ENCODE data around the gene UBE3B.

DNA sequence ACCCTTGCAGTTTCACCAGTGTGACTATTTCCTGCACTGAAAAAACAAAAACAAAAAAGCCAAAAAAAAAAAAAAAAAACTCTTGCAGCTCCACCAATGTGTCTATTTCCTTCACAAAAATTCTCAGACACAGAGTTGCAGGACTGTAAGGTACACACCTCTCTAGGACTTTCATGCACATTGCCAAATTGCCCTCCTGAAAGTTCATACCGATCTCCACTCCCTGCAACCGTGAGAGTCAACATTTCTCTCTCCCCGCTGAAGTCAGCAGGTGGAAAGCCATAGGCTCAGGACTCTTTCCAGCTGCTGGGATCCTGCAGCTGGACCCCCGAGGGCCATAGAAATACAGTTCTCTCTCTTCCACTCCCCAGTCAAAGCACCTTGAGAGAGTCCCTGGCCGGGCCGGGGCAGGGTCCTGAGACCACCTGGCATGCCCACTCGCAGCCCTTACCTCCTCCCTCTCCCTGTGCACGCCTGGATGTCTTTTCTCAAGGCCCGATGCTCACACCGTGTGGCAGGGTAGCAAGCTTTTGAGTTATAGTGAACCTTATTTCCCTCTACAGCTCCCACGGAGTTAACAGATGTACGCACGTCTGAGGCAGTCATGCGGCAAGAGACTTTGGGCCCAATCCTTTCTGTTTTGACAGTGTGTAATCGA lies 72.3 kb downstream of the UBE3B start:
- TF ChIP-seq, protein P1, sequence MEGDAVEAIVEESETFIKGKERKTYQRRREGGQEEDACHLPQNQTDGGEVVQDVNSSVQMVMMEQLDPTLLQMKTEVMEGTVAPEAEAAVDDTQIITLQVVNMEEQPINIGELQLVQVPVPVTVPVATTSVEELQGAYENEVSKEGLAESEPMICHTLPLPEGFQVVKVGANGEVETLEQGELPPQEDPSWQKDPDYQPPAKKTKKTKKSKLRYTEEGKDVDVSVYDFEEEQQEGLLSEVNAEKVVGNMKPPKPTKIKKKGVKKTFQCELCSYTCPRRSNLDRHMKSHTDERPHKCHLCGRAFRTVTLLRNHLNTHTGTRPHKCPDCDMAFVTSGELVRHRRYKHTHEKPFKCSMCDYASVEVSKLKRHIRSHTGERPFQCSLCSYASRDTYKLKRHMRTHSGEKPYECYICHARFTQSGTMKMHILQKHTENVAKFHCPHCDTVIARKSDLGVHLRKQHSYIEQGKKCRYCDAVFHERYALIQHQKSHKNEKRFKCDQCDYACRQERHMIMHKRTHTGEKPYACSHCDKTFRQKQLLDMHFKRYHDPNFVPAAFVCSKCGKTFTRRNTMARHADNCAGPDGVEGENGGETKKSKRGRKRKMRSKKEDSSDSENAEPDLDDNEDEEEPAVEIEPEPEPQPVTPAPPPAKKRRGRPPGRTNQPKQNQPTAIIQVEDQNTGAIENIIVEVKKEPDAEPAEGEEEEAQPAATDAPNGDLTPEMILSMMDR (optimal IDR thresholded peaks at IDR 0.05 in 1 of 3, IDR thresholded peaks at IDR 0.05 in 1 of 3, conservative IDR thresholded peaks at IDR 0.05 in 1 of 3; ENCODE audit: extremely low read depth in 1 of 3, insufficient read depth in 2 of 3, low read length in 3 of 3) = no peak
- TF ChIP-seq EZH2 (IDR thresholded peaks at IDR 0.05; ENCODE audit: low read length) = no peak
